Measurements from ENCODE around the gene PDE7B.

- TF ChIP-seq, protein P1, sequence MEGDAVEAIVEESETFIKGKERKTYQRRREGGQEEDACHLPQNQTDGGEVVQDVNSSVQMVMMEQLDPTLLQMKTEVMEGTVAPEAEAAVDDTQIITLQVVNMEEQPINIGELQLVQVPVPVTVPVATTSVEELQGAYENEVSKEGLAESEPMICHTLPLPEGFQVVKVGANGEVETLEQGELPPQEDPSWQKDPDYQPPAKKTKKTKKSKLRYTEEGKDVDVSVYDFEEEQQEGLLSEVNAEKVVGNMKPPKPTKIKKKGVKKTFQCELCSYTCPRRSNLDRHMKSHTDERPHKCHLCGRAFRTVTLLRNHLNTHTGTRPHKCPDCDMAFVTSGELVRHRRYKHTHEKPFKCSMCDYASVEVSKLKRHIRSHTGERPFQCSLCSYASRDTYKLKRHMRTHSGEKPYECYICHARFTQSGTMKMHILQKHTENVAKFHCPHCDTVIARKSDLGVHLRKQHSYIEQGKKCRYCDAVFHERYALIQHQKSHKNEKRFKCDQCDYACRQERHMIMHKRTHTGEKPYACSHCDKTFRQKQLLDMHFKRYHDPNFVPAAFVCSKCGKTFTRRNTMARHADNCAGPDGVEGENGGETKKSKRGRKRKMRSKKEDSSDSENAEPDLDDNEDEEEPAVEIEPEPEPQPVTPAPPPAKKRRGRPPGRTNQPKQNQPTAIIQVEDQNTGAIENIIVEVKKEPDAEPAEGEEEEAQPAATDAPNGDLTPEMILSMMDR (IDR thresholded peaks at IDR 0.05; ENCODE audit: control extremely low read depth in 1 of 3, insufficient read depth in 1 of 3, low read depth in 1 of 3, low read length in 3 of 3), result no peak
- TF ChIP-seq PHF8 (conservative IDR thresholded peaks at IDR 0.05; ENCODE audit: low read depth, low read length), result no peak
- TF ChIP-seq GTF2F1 (IDR thresholded peaks at IDR 0.05; ENCODE audit: borderline replicate concordance, low read depth, low read length), result no peak
- TF ChIP-seq TCF12 (IDR thresholded peaks at IDR 0.05; ENCODE audit: low read depth, low read length), result no peak
- TF ChIP-seq SP1 (IDR thresholded peaks at IDR 0.05; ENCODE audit: low read depth, low read length), result no peak
- TF ChIP-seq YY1 (IDR thresholded peaks at IDR 0.05; ENCODE audit: low read depth, low read length), result no peak
- TF ChIP-seq MAX (IDR thresholded peaks at IDR 0.05), result no peak
- no peak for TF ChIP-seq EZH2 (IDR thresholded peaks at IDR 0.05; ENCODE audit: low read depth, low read length, severe bottlenecking)
- TF ChIP-seq TAF1 (IDR thresholded peaks at IDR 0.05; ENCODE audit: low read depth, low read length), result no peak
- no peak for TF ChIP-seq CHD2 (IDR thresholded peaks at IDR 0.05; ENCODE audit: low read length)
These were observed 43.9 kb downstream of the PDE7B start for GRCh38 chr6:135895231-135895911.

Data from H1 (cell line).